H1 (cell line): Measurements from ENCODE around the gene COL1A1. TPM values are rescaled to one million over a fixed set of nuclear protein-coding genes. Genes with fewer than 3 reads are reported as not detected.

ENCODE experiments used
- CTCF ChIA-PET: fragments of 300-600 bp; sonication (Branson Sonifier 250); formaldehyde crosslinking; loops from one replicate; lab custom pipeline; 2021; ENCODE audit not compliant: partially characterized antibody; lab: Charles Lee
- POLR2A ChIA-PET: fragments of 300-600 bp; sonication (Branson Sonifier 250); formaldehyde crosslinking; loops from one replicate; lab custom pipeline; 2021; ENCODE audit warnings: inconsistent platforms; ENCODE audit not compliant: partially characterized antibody; lab: Charles Lee
- DNase-seq, 2 experiments: peaks; one replicate each; pipeline versions ENCODE4 v3.0.0 to v3.0.0-alpha.2; 2010 to 2022; ENCODE audit warnings: low spot score in 2 of 2, low read depth in 1 of 2, mixed read lengths in 1 of 2
- FAIRE-seq: peaks from 2 replicates; lab custom pipeline; 2011; peaks lifted over from hg19 to GRCh38; lab: Jason Lieb, UNC
- H2AFZ ChIP-seq: 2 replicates; pipeline ENCODE4 v1.8.1; 2012; ENCODE audit warnings: low read length, inconsistent platforms
- H2AK5ac ChIP-seq: 2 replicates; pipeline ENCODE4 v1.6.1; 2013; ENCODE audit warnings: low read depth, low read length
- H2BK120ac ChIP-seq: replicated peaks from 2 replicates; pipeline ENCODE3; 2013; ENCODE audit warnings: low read depth, low read length, inconsistent platforms
- H2BK12ac ChIP-seq: 2 replicates; pipeline ENCODE4 v1.6.1; 2013; ENCODE audit warnings: low read depth, low read length
- H2BK15ac ChIP-seq: 2 replicates; pipeline ENCODE4 v1.6.1; 2013; ENCODE audit warnings: low read length
- H2BK20ac ChIP-seq: 2 replicates; pipeline ENCODE4 v1.6.1; 2013; ENCODE audit warnings: low read length
- H2BK5ac ChIP-seq: 2 replicates; pipeline ENCODE4 v1.6.1; 2013; ENCODE audit warnings: low read depth, low read length
- H3K14ac ChIP-seq: 2 replicates; pipeline ENCODE4 v1.6.1; 2013; ENCODE audit warnings: inconsistent platforms; ENCODE audit not compliant: insufficient read length
- H3K18ac ChIP-seq: 2 replicates; pipeline ENCODE4 v1.6.1; 2013; ENCODE audit warnings: low read length; ENCODE audit errors: extremely low read depth
- H3K23ac ChIP-seq: 2 replicates; pipeline ENCODE4 v1.6.1; 2013; ENCODE audit warnings: inconsistent platforms; ENCODE audit not compliant: insufficient read length
- H3K23me2 ChIP-seq: 2 replicates; pipeline ENCODE4 v1.6.1; 2013; ENCODE audit warnings: low read depth, low read length
- H3K27ac ChIP-seq: 2 replicates; pipeline ENCODE4 v1.6.1; 2011; ENCODE audit warnings: low read depth, low read length, inconsistent platforms
- H3K27me3 ChIP-seq, 4 experiments: replicated peaks in 1 of 4; 1 replicate in 1 of 4; 2 replicates in 3 of 4; pipeline versions ENCODE4 v1.6.1 to v1.8.1; 2011 to 2013; ENCODE audit warnings: low read length in 3 of 4, mild to moderate bottlenecking in 3 of 4, inconsistent platforms in 2 of 4, mixed read lengths in 2 of 4, moderate library complexity in 1 of 4; ENCODE audit not compliant: control insufficient read depth in 3 of 4, insufficient read depth in 3 of 4; ENCODE audit errors: extremely low read depth in 1 of 4
- H3K36me3 ChIP-seq, 4 experiments: 2 replicates each; pipeline versions ENCODE4 v1.6.1 to v1.8.1; 2011 to 2013; ENCODE audit warnings: mild to moderate bottlenecking in 4 of 4, low read length in 3 of 4, moderate library complexity in 2 of 4, control low read depth in 1 of 4, inconsistent platforms in 1 of 4; ENCODE audit not compliant: insufficient read depth in 4 of 4, control insufficient read depth in 2 of 4
- H3K4ac ChIP-seq: replicated peaks from 2 replicates; pipeline ENCODE3; 2013; ENCODE audit warnings: low read length, low read depth, mixed read lengths, inconsistent platforms; ENCODE audit not compliant: insufficient read length
- H3K4me1 ChIP-seq, 4 experiments: replicated peaks in 1 of 4; 1 replicate in 1 of 4; 2 replicates in 3 of 4; pipeline versions ENCODE4 v1.6.1 to v1.8.1; 2011 to 2013; ENCODE audit warnings: low read length in 3 of 4, inconsistent platforms in 2 of 4, mixed read lengths in 1 of 4; ENCODE audit not compliant: insufficient read depth in 4 of 4, control insufficient read depth in 3 of 4
- H3K4me2 ChIP-seq, 2 experiments: 2 replicates each; pipeline versions ENCODE4 v1.6.1 to v1.8.1; 2011 to 2013; ENCODE audit warnings: low read depth in 2 of 2, low read length in 2 of 2, control low read depth in 1 of 2, inconsistent platforms in 1 of 2, mild to moderate bottlenecking in 1 of 2; ENCODE audit not compliant: insufficient read depth in 1 of 2
- H3K4me3 ChIP-seq, 4 experiments: fragments of 200-600, 300-600 bp in 1 of 4; sonication (generic), shearing (Covaris generic), sonication (Bioruptor Twin) in 1 of 4; 2 replicates each; pipeline versions ENCODE4 v1.5.1 to v1.8.1; 2011 to 2016; ENCODE audit warnings: low read length in 4 of 4, low read depth in 3 of 4, control low read depth in 2 of 4, inconsistent platforms in 2 of 4, mild to moderate bottlenecking in 2 of 4, mixed read lengths in 1 of 4, moderate library complexity in 1 of 4; ENCODE audit not compliant: insufficient read depth in 2 of 4; ENCODE audit errors: extremely low read depth in 1 of 4
- H3K56ac ChIP-seq: replicated peaks from 2 replicates; pipeline ENCODE3; 2013; ENCODE audit warnings: low read depth, mild to moderate bottlenecking, mixed read lengths, low read length, inconsistent platforms; ENCODE audit not compliant: insufficient read length
- H3K79me1 ChIP-seq: 2 replicates; pipeline ENCODE4 v1.6.1; 2013; ENCODE audit warnings: low read depth, low read length, control low read depth
- H3K79me2 ChIP-seq, 2 experiments: 2 replicates each; pipeline versions ENCODE4 v1.6.1 to v1.8.1; 2012 to 2013; ENCODE audit warnings: low read length in 2 of 2, mild to moderate bottlenecking in 2 of 2, inconsistent platforms in 1 of 2; ENCODE audit not compliant: insufficient read depth in 2 of 2, control insufficient read depth in 1 of 2
- H3K9ac ChIP-seq, 4 experiments: replicated peaks in 1 of 4; 1 replicate in 1 of 4; 2 replicates in 3 of 4; pipeline versions ENCODE4 v1.6.1 to v1.8.1; 2011 to 2013; ENCODE audit warnings: low read depth in 3 of 4, low read length in 3 of 4, control low read depth in 2 of 4, mild to moderate bottlenecking in 2 of 4, moderate library complexity in 2 of 4, inconsistent platforms in 1 of 4; ENCODE audit errors: extremely low read depth in 1 of 4
- H3K9me3 ChIP-seq, 2 experiments: 2 replicates each; pipeline versions ENCODE4 v1.6.1 to v1.8.1; 2012 to 2013; ENCODE audit warnings: mild to moderate bottlenecking in 2 of 2, moderate library complexity in 2 of 2, control low read depth in 1 of 2, inconsistent platforms in 1 of 2, low read depth in 1 of 2, low read length in 1 of 2, mixed read lengths in 1 of 2; ENCODE audit not compliant: insufficient read depth in 2 of 2
- H4K20me1 ChIP-seq, 2 experiments: replicated peaks in 1 of 2; 2 replicates each; pipeline versions ENCODE3 to v1.8.1; 2011 to 2013; ENCODE audit warnings: inconsistent platforms in 2 of 2, low read length in 2 of 2, mild to moderate bottlenecking in 1 of 2; ENCODE audit not compliant: insufficient read depth in 2 of 2, control insufficient read depth in 1 of 2
- H4K5ac ChIP-seq: 2 replicates; pipeline ENCODE4 v1.6.1; 2013; ENCODE audit warnings: low read length, low read depth, mixed read lengths, inconsistent platforms; ENCODE audit not compliant: insufficient read length
- H4K8ac ChIP-seq: 2 replicates; pipeline ENCODE4 v1.8.0; 2013; ENCODE audit warnings: mild to moderate bottlenecking, moderate library complexity, low read length, inconsistent platforms; ENCODE audit not compliant: insufficient read depth; ENCODE audit errors: extremely low read depth
- H4K91ac ChIP-seq: replicated peaks from 2 replicates; pipeline ENCODE3; 2013; ENCODE audit warnings: low read length, mixed read lengths, inconsistent platforms; ENCODE audit not compliant: insufficient read length
- ASH2L ChIP-seq: fragments of 200-600, 300-600 bp; sonication (generic); IDR thresholded peaks from one replicate; pipeline ENCODE4 v1.7.1; 2017; ENCODE audit warnings: low read length
- CTCF ChIP-seq, 3 experiments: IDR thresholded peaks; 1 replicate in 2 of 3; 2 replicates in 1 of 3; pipeline versions ENCODE4 v1.5.1 to v1.6.1; 2011; ENCODE audit warnings: low read length in 3 of 3, mild to moderate bottlenecking in 3 of 3, inconsistent platforms in 2 of 3, low read depth in 1 of 3, moderate library complexity in 1 of 3; ENCODE audit not compliant: insufficient read depth in 1 of 3; ENCODE audit errors: control extremely low read depth in 1 of 3
- TEAD4 ChIP-seq: IDR thresholded peaks from 2 replicates; pipeline ENCODE4 v1.6.1; 2012; ENCODE audit warnings: low read depth, low read length, inconsistent platforms, mixed read lengths
- WGBS, 2 experiments: shearing (Covaris generic) in 1 of 2; methylation state at CpG; one replicate each; pipeline versions ENCODE4 v1.1.6 to v1.1.7; 2013 to 2015; ENCODE audit warnings: low lambda C conversion rate in 2 of 2, mixed read lengths in 2 of 2, inconsistent platforms in 1 of 2, low coverage in 1 of 2, missing lambda C conversion rate in 1 of 2; ENCODE audit not compliant: insufficient replicate concordance in 2 of 2, insufficient coverage in 1 of 2, insufficient read length in 1 of 2; ENCODE audit errors: extremely low coverage in 1 of 2, missing lambda C conversion rate in 1 of 2; 5-methylcytosine and 5-hydroxymethylcytosine counted together
- polyA plus RNA-seq, 7 experiments: library from polyadenylated mRNA; depleted of rRNA in 3 of 7; stranded (reverse) in 5 of 7; unstranded in 2 of 7; fragments of >200 nt in 5 of 7; fragments of 200-250 nt in 2 of 7; gene quantifications; 1 replicate in 5 of 7; 2 replicates in 1 of 7; 4 replicates in 1 of 7; pipeline versions ENCODE4 v1.2.1 to v1.2.3, GENCODE V29; 2011 to 2013; ENCODE audit warnings: missing spikeins in 2 of 7, mixed read lengths in 2 of 7
- total RNA-seq: library from RNA; stranded (reverse); fragmentation: NEBNext Ultra II Directional; extraction: Animal tissue kit (Norgen Biotek cat#: 25700); gene quantifications from 2 replicates; pipeline ENCODE4 v1.2.1, GENCODE V29; 2021

The COL1A1 gene
- total and polyA plus RNA-seq, 2 of the 8 experiments (the other 6 are each of a cell fraction or from before 2014, with no cell fraction given), result 14.1 to 80.4 TPM

GRCh38 chr17:50176559-50177357 is 24.7 kb downstream of the COL1A1 start:
- Histone ChIP-seq H3K18ac (no peak overlapping the region), H4K5ac (no peak overlapping the region), H3K9me3 (no peaks in the 10 kb centered on the region), H3K4me1 (peaks cover 4 to 20% (median 12%) of the 10 kb centered on the region in 4 experiments), H3K9ac (no peak overlapping the region), H2BK120ac (no peak overlapping the region), H3K79me2 (no peaks in the 10 kb centered on the region), H2BK15ac (peak overlapping the region; percentile 5; the same call in 1 of the 2 replicates), H2AFZ (no peak overlapping the region), H4K8ac (peak overlapping the region; percentile 7; the same call in 1 of the 2 replicates), H3K4me2 (no peak overlapping the region), H3K79me1 (no peaks in the 10 kb centered on the region), H3K27me3 (no peaks in the 10 kb centered on the region), H2BK20ac (0 out of 2 replicates have a peak overlapping the region, but pooled peaks have one; percentile 43), H4K91ac (peak overlapping the region; percentile 6), H2AK5ac (0 out of 2 replicates have a peak overlapping the region, but pooled peaks have one; percentile 5), H3K4ac (peak overlapping the region; percentile 4), H3K14ac (no peak overlapping the region), H4K20me1 (no peaks in the 10 kb centered on the region), H3K4me3 (no peak overlapping the region), H2BK12ac (peak overlapping the region; percentile 39; the same call in 1 of the 2 replicates), H3K56ac (no peak overlapping the region), H3K23ac (no peak overlapping the region), H3K36me3 (no peaks in the 10 kb centered on the region), H3K23me2 (no peaks in the 10 kb centered on the region), H2BK5ac (no peak overlapping the region), H3K27ac (no peak overlapping the region)
- DNase-seq (no peak), FAIRE-seq (no peak)
- ChIA-PET POLR2A (interaction anchor here (1.1 to 2.5 kb wide), 5 partner anchors 11 to 185 kb away, joined by 4 to 9 read pairs (median 7); partner anchors contain the start of genes COL1A1 and TMEM92), CTCF (interaction anchor here (0.5 to 17.0 kb wide), 20 partner anchors 8 to 394 kb away, joined by 3 to 299 read pairs (median 4); partner anchors contain the start of genes COL1A1, SGCA and TMEM92)
- WGBS, 2 experiments, result 82% methylated on average over 20 of the region's 20 CpGs; no CpG with 5 or more reads in 1 of the 2 experiments
- 0 out of 2 replicates have a peak, but pooled peaks have one; percentile 24 for TF ChIP-seq TEAD4
- TF ChIP-seq ASH2L, result no peak
- TF ChIP-seq CTCF (IDR thresholded peaks at IDR 0.05; ENCODE audit: control extremely low read depth in 1 of 3, insufficient read depth in 1 of 3, low read depth in 1 of 3, low read length in 3 of 3), result peak in 2 of 3 experiments; percentile 30 to 34; a peak in 3 of 4 replicates
